HL-60/S4 (cell line): ENCODE results near the gene ZNF628.

Source experiments
- in situ Hi-C: fragments of 300-500 bp; cut with MboI; formaldehyde crosslinking; loops from 2 replicates; pipeline ENCODE4 v1.14.3; 2022; ENCODE audit warnings: low sequenced_read_pairs

The ZNF628 gene

GRCh38 chr19:55449469-55449868 is 26.9 kb upstream of the ZNF628 start:
- in situ Hi-C loops = no loop called here

- in situ Hi-C loops = no loop called here
These were observed 25.1 kb upstream of the ZNF628 start for GRCh38 chr19:55451163-55451964.

GRCh38 chr19:55451965-55452748 is 24.3 kb upstream of the ZNF628 start:
- in situ Hi-C loops = no loop called here

GRCh38 chr19:55452749-55453346 is 23.6 kb upstream of the ZNF628 start:
- in situ Hi-C loops = no loop called here

- in situ Hi-C loops = no loop called here
These were observed 22.7 kb upstream of the ZNF628 start for GRCh38 chr19:55453511-55454260.

- in situ Hi-C loops = no loop called here
These were observed 21.6 kb upstream of the ZNF628 start for GRCh38 chr19:55454787-55455243.

- in situ Hi-C loops = no loop called here
These were observed 20.7 kb upstream of the ZNF628 start for GRCh38 chr19:55455576-55456235.

- in situ Hi-C loops = no loop called here
These were observed 20.1 kb upstream of the ZNF628 start for GRCh38 chr19:55456347-55456746.

- in situ Hi-C loops = no loop called here
These were observed 18.5 kb upstream of the ZNF628 start for GRCh38 chr19:55457683-55458457.

- in situ Hi-C loops = no loop called here
These were observed 16.9 kb upstream of the ZNF628 start for GRCh38 chr19:55459551-55459949.

- in situ Hi-C loops = no loop called here
These were observed 16.3 kb upstream of the ZNF628 start for GRCh38 chr19:55459950-55460657.

- in situ Hi-C loops = no loop called here
These were observed 15.7 kb upstream of the ZNF628 start for GRCh38 chr19:55460670-55461258.

GRCh38 chr19:55461259-55461973 is 15.0 kb upstream of the ZNF628 start, which contains the start of gene ISOC2:
Gene ISOC2 (minus strand): TSS chr19:55461642. CDS start chr19:55456486, 5,156 bp downstream.
- in situ Hi-C loops = no loop called here

GRCh38 chr19:55461974-55462626 is 14.3 kb upstream of the ZNF628 start:
- in situ Hi-C loops = no loop called here

GRCh38 chr19:55462722-55463121 is 13.7 kb upstream of the ZNF628 start:
- in situ Hi-C loops = no loop called here

GRCh38 chr19:55463583-55464031 is 12.8 kb upstream of the ZNF628 start:
- in situ Hi-C loops = no loop called here

- in situ Hi-C loops = no loop called here
These were observed 12.3 kb upstream of the ZNF628 start for GRCh38 chr19:55464039-55464661.
